PFSK-1 (cell line): Measurements from ENCODE around the gene VPS18.

Experiments used
- FOXP2 ChIP-seq: optimal IDR thresholded peaks from 2 replicates; pipeline ENCODE3; 2011; ENCODE audit warnings: borderline replicate concordance, control low read depth, inconsistent platforms; ENCODE audit not compliant: insufficient read depth; ENCODE audit errors: extremely low read length, extremely low read depth
- POLR2AphosphoS5 ChIP-seq: IDR thresholded peaks from 2 replicates; pipeline ENCODE4 v1.6.1; 2012; ENCODE audit warnings: low read depth, mild to moderate bottlenecking, control low read depth, low read length, moderate library complexity
- REST ChIP-seq, 2 experiments: IDR thresholded peaks; 2 replicates each; pipeline versions ENCODE4 v1.6.1 to v1.8.0; 2011 to 2012; ENCODE audit warnings: low read depth in 2 of 2, low read length in 2 of 2, control low read depth in 1 of 2, inconsistent platforms in 1 of 2, mild to moderate bottlenecking in 1 of 2, moderate library complexity in 1 of 2; ENCODE audit not compliant: insufficient read depth in 1 of 2
- SIN3A ChIP-seq: IDR thresholded peaks from 2 replicates; pipeline ENCODE4 v1.6.1; 2012; ENCODE audit warnings: mild to moderate bottlenecking, low read length, moderate library complexity, borderline replicate concordance; ENCODE audit not compliant: insufficient read depth
- TAF1 ChIP-seq: IDR thresholded peaks from 2 replicates; pipeline ENCODE4 v1.6.1; 2012; ENCODE audit warnings: low read length, control low read depth, borderline replicate concordance; ENCODE audit not compliant: insufficient read depth

VPS18 gene

GRCh38 chr15:40853241-40853890 lies 40.9 kb upstream of the VPS18 start:
- TF ChIP-seq REST (IDR thresholded peaks at IDR 0.05; ENCODE audit: insufficient read depth in 1 of 2, low read depth in 2 of 2, low read length in 2 of 2) (no peak), POLR2AphosphoS5 (no peak), TAF1 (no peak)

GRCh38 chr15:40854161-40854560 lies 40.1 kb upstream of the VPS18 start:
- no peak for TF ChIP-seq FOXP2
- no peak for TF ChIP-seq TAF1
- no peak for TF ChIP-seq SIN3A
- TF ChIP-seq REST (IDR thresholded peaks at IDR 0.05; ENCODE audit: insufficient read depth in 1 of 2, low read depth in 2 of 2, low read length in 2 of 2), result no peak

GRCh38 chr15:40855706-40856234 lies 38.5 kb upstream of the VPS18 start:
- no peak for TF ChIP-seq REST (IDR thresholded peaks at IDR 0.05; ENCODE audit: insufficient read depth in 1 of 2, low read depth in 2 of 2, low read length in 2 of 2)
- no peak for TF ChIP-seq TAF1
- no peak for TF ChIP-seq FOXP2
- TF ChIP-seq POLR2AphosphoS5, result no peak

GRCh38 chr15:40856746-40857145 lies 37.5 kb upstream of the VPS18 start:
- TF ChIP-seq TAF1 (no peak), FOXP2 (no peak), REST (IDR thresholded peaks at IDR 0.05; ENCODE audit: insufficient read depth in 1 of 2, low read depth in 2 of 2, low read length in 2 of 2) (no peak), SIN3A (no peak), POLR2AphosphoS5 (no peak)

- TF ChIP-seq FOXP2 (peak; percentile 78), REST (IDR thresholded peaks at IDR 0.05; ENCODE audit: insufficient read depth in 1 of 2, low read depth in 2 of 2, low read length in 2 of 2) (no peak), TAF1 (no peak), SIN3A (no peak), POLR2AphosphoS5 (peak; percentile 33; the same call in 1 of the 2 replicates)
Observed at GRCh38 chr15:40857601-40858341, 36.5 kb upstream of the VPS18 start.
